ENCODE measurements around the gene UBAP1.

The UBAP1 gene

GRCh38 chr9:34178436-34179212 lies at the start of gene UBAP1:
TSS of gene UBAP1 (plus strand) at chr9:34179043. CDS start at chr9:34220915, 41,872 bp downstream.
- DNase-seq: peak; percentile 96 to 97

GRCh38 chr9:34131571-34131970 lies 47.3 kb upstream of the UBAP1 start:
- no peak for DNase-seq

- DNase-seq: no peak
These were observed 45.4 kb upstream of the UBAP1 start for GRCh38 chr9:34133436-34133949.

- DNase-seq: no peak
These were observed 44.3 kb upstream of the UBAP1 start for GRCh38 chr9:34134521-34134920.

- DNase-seq: peak in 1 of 2 donors; percentile 34
These were observed 40.2 kb upstream of the UBAP1 start for GRCh38 chr9:34138644-34139043.

- peak in 1 of 2 donors; percentile 10 for DNase-seq
These were observed 39.2 kb upstream of the UBAP1 start for GRCh38 chr9:34139477-34140146.

- no peak for DNase-seq
These were observed 38.0 kb upstream of the UBAP1 start for GRCh38 chr9:34140853-34141252.

GRCh38 chr9:34143116-34143515 lies 35.7 kb upstream of the UBAP1 start:
- no peak for DNase-seq

- DNase-seq: no peak
These were observed 33.7 kb upstream of the UBAP1 start for GRCh38 chr9:34145165-34145564.

GRCh38 chr9:34151398-34151797 lies 27.4 kb upstream of the UBAP1 start:
- no peak for DNase-seq

- DNase-seq: no peak
These were observed 24.8 kb upstream of the UBAP1 start for GRCh38 chr9:34154057-34154456.

- DNase-seq: no peak
These were observed 21.5 kb upstream of the UBAP1 start for GRCh38 chr9:34157318-34157717.

GRCh38 chr9:34157898-34158297 lies 20.9 kb upstream of the UBAP1 start:
- DNase-seq: no peak

GRCh38 chr9:34158362-34158869 lies 20.4 kb upstream of the UBAP1 start:
- no peak for DNase-seq

GRCh38 chr9:34163434-34163833 lies 15.4 kb upstream of the UBAP1 start:
- DNase-seq: no peak

- no peak for DNase-seq
These were observed 9.7 kb upstream of the UBAP1 start for GRCh38 chr9:34169125-34169524.

GRCh38 chr9:34170237-34170991 lies 8.4 kb upstream of the UBAP1 start:
- DNase-seq: no peak

GRCh38 chr9:34171753-34172535 lies 6.9 kb upstream of the UBAP1 start:
- peak; percentile 83 to 89 for DNase-seq

- DNase-seq: no peak
These were observed 2.8 kb upstream of the UBAP1 start for GRCh38 chr9:34176089-34176488.

GRCh38 chr9:34177593-34178435 lies 1.0 kb upstream of the UBAP1 start:
- DNase-seq: no peak

All from CD4-positive, alpha-beta T cell treated with Interferon alpha-2 for 1 hour (primary cell).